Esophagus squamous epithelium (tissue), 5 donors: ENCODE measurements around the gene PBX3. TPM values are rescaled to one million over a fixed set of nuclear protein-coding genes. Genes with fewer than 3 reads are reported as not detected.

Experiments used
- DNase-seq: peaks from one replicate; lab custom pipeline; 2025; lab: John Stamatoyannopoulos, UW
- H3K27ac ChIP-seq, 4 donors: fragments of 200-600 bp; sonication (generic); one replicate each; pipeline ENCODE4 v1.5.1; 2016 to 2019; ENCODE audit warnings: mild to moderate bottlenecking in 1 of 4
- H3K27me3 ChIP-seq, 4 donors: fragments of 200-600 bp; sonication (generic); 1 replicate in 3 of 4; 2 replicates in 1 of 4; pipeline versions ENCODE4 v1.5.1 to v1.6.0; 2017 to 2021; ENCODE audit warnings: antibody characterized with exemption in 1 of 4
- H3K36me3 ChIP-seq, 3 donors: fragments of 200-600 bp; sonication (generic); one replicate each; pipeline ENCODE4 v1.5.1; 2016 to 2019
- H3K4me1 ChIP-seq, 3 donors: fragments of 200-600 bp; sonication (generic); one replicate each; pipeline ENCODE4 v1.5.1; 2017 to 2019
- H3K4me3 ChIP-seq, 4 donors: fragments of 200-600 bp; sonication (generic); 1 replicate in 3 of 4; 2 replicates in 1 of 4; pipeline ENCODE4 v1.5.1; 2016 to 2019; ENCODE audit warnings: mild to moderate bottlenecking in 2 of 4, moderate library complexity in 1 of 4
- H3K9me3 ChIP-seq, 3 donors: fragments of 200-600 bp; sonication (generic); one replicate each; pipeline ENCODE4 v1.5.1; 2016 to 2019
- POLR2A ChIP-seq, 4 donors: fragments of 450-650 bp; IDR thresholded peaks; one replicate each; pipeline ENCODE4 v1.6.1; 2017; ENCODE audit warnings: antibody characterized with exemption in 4 of 4, mild to moderate bottlenecking in 4 of 4, moderate library complexity in 3 of 4
- WGBS, 2 donors: methylation state at CpG; one replicate each; pipeline ENCODE4 v1.1.5; 2018; 5-methylcytosine and 5-hydroxymethylcytosine counted together
- intact Hi-C: fragments of 100-400 bp; cut with DNase I; formaldehyde crosslinking; loops from one replicate; pipeline ENCODE4 v1.15.0; 2022
- total RNA-seq, 4 donors: library from RNA; depleted of rRNA; stranded (reverse); fragments of >200 nt; gene quantifications; one replicate each; pipeline ENCODE4 v1.1.0, GENCODE V29; 2016
- TF ChIP-seq, protein P1 (sequence below), 6 experiments: fragments of 450-650 bp in 4 of 6; fragments of 200-600 bp in 2 of 6; sonication (generic) in 2 of 6; IDR thresholded peaks; one replicate each; pipeline ENCODE4 v1.5.1; 2016 to 2019; ENCODE audit warnings: antibody characterized with exemption in 6 of 6, mild to moderate bottlenecking in 4 of 6, moderate library complexity in 4 of 6
- donor health status: DM: yes; HTN: yes; CAD: no.

The PBX3 gene
- total RNA-seq, 4 donors from 2014 or later: 10.2 to 27.1 (median 12.7) TPM

DNA sequence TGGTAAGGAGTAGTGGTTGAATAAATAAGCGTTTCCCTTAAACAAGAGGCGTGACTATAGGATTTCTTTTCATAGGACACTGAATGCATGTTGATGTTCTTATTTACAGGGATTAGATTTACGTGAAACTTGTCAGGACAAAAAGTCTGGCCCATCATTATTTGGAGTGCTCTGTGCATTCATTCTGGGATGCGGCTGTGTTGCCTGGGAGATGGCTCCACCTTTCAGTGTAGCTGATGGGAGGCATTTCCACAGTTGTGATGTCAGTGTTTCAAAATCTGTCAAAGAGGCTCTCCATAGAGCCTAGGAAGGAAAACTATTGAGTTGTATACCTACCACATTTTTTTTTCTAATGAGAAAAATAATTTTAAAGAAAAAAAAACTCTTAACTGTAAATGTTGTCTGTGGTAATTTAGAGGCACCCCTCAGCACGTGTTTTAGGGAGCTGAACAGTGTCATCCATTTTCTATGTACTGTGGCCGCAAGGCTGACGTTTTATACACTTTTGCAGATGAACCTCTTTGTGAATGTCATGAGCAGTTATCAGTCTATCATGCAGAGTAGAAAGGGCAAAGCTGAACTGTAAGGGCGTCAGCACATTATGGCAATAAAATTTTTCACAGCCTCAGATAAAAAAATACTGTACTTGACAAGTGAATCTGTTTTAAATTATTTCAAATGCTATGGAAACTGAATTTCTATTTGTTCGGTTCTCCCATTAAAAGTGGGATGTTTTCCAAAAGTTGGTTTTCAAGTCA lies 202.7 kb downstream of the PBX3 start:
- no peak for TF ChIP-seq POLR2A (IDR thresholded peaks at IDR 0.05)
- TF ChIP-seq, protein P1, sequence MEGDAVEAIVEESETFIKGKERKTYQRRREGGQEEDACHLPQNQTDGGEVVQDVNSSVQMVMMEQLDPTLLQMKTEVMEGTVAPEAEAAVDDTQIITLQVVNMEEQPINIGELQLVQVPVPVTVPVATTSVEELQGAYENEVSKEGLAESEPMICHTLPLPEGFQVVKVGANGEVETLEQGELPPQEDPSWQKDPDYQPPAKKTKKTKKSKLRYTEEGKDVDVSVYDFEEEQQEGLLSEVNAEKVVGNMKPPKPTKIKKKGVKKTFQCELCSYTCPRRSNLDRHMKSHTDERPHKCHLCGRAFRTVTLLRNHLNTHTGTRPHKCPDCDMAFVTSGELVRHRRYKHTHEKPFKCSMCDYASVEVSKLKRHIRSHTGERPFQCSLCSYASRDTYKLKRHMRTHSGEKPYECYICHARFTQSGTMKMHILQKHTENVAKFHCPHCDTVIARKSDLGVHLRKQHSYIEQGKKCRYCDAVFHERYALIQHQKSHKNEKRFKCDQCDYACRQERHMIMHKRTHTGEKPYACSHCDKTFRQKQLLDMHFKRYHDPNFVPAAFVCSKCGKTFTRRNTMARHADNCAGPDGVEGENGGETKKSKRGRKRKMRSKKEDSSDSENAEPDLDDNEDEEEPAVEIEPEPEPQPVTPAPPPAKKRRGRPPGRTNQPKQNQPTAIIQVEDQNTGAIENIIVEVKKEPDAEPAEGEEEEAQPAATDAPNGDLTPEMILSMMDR (IDR thresholded peaks at IDR 0.05): no peak
- H3K9me3 ChIP-seq: peaks cover 0 to 11% (median 4%) of the 10 kb centered on the region in 3 donors
- intact Hi-C loops: no loop called here
- no peaks in the 10 kb centered on the region for H3K27me3 ChIP-seq
- WGBS, 2 donors: 66 to 84% methylated on average over 9 of the region's 9 CpGs
- no peak for DNase-seq
- H3K27ac ChIP-seq: no peak overlapping the region
- H3K4me1 ChIP-seq: peaks cover 0 to 12% (median 0%) of the 10 kb centered on the region in 3 donors
- H3K36me3 ChIP-seq: peaks cover 0 to 16% (median 0%) of the 10 kb centered on the region in 3 donors
- no peak overlapping the region for H3K4me3 ChIP-seq

DNA sequence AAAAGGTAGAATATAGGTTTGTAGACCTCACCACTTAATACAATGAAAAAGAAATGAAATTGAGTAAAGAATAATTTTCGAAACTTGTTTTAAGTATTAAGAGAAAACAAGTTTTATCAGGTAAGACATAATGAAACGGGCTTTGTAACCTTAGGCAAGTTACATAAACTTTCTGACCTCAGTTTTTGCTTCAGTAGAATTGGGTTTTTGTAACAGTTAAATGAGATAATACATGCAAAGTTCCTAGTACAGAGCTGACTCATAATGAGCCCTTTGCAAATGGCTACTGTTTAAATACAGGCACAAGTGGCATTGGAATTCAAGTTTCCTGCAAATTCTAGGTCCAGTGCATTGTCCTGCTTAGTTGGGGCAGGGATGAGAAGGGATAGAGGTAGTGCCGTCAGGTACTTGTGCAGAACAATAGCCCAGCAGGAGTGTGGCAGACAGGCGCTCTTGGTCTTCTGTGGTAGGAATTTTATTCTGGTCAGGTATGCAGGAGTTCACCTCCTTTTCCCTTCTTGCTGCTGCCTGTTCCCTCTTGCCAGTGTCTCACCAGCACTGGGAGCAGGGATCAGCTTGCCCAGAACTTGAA lies 203.8 kb downstream of the PBX3 start:
- DNase-seq: no peak
- H3K4me3 ChIP-seq: no peak overlapping the region
- H3K27me3 ChIP-seq: no peaks in the 10 kb centered on the region
- intact Hi-C loops: no loop called here
- TF ChIP-seq POLR2A (IDR thresholded peaks at IDR 0.05): no peak
- TF ChIP-seq, protein P1 (IDR thresholded peaks at IDR 0.05): no peak
- 69 to 81% methylated on average over 4 of the region's 4 CpGs for WGBS, 2 donors
- peaks cover 0 to 12% (median 0%) of the 10 kb centered on the region in 3 donors for H3K4me1 ChIP-seq
- no peak overlapping the region for H3K27ac ChIP-seq
- peaks cover 0 to 4% (median 2%) of the 10 kb centered on the region in 3 donors for H3K9me3 ChIP-seq
- peaks cover 0 to 8% (median 0%) of the 10 kb centered on the region in 3 donors for H3K36me3 ChIP-seq

DNA sequence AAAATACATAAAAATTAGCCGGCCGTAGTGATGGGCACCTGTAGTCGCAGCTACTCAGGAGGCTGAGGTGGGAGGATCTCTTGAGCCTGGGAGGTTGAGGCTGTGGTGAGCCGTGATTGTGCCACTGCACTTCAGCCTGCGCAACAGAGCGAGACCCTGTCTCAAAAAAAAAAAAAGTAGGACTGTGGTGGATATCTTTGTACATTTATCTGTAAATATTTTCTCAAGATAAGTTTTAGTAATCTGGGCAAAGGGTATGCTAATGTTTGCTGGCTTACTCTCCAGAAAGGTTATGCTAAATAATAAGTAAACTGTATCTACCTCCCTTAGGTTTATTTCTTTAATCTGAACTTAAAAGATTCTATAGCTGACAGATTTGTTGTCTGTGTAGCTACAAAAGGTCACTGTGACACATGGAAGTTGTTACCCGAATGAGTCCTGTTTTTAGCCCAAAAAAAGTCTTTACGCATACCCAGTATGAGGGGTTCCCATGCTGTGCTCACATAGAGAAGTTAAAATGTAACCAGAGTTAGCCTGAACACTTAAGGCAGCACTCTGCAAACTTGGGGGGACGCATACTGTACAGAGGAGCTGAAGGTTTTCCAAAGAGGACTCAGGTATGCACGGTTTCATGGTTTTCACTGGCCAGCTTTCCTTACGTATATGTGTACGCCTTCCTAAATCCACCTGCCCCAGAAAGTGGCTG lies 206.3 kb downstream of the PBX3 start:
- 93 to 96% methylated on average over 12 of the region's 12 CpGs for WGBS, 2 donors
- Histone ChIP-seq H3K27me3 (no peaks in the 10 kb centered on the region), H3K36me3 (no peaks in the 10 kb centered on the region), H3K4me1 (peaks cover 0 to 12% (median 0%) of the 10 kb centered on the region in 3 donors), H3K4me3 (no peak overlapping the region), H3K27ac (no peak overlapping the region), H3K9me3 (no peaks in the 10 kb centered on the region)
- intact Hi-C loops: no loop called here
- no peak for DNase-seq
- TF ChIP-seq POLR2A (IDR thresholded peaks at IDR 0.05): no peak
- TF ChIP-seq, protein P1 (IDR thresholded peaks at IDR 0.05): no peak

DNA sequence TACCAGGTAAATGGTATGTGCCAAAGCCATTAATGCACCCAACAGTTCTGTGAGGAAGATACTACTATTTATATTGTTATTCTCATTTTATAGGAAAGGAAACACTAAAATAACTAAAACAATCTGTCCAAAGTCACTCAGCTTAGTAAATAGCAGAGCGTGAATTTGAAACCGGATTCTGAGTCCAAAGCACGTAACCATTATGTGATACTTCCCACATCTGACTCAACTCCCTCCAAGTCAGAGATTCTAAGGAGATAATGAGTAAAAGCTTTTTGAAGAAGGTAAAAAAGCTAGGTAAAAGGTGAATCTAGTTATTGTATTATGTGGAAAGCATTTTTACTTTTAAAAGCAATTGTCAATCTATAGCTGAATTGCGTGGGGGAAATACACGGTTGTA lies 208.9 kb downstream of the PBX3 start:
- intact Hi-C loops: no loop called here
- Histone ChIP-seq H3K9me3 (no peaks in the 10 kb centered on the region), H3K36me3 (peaks cover 0 to 7% (median 0%) of the 10 kb centered on the region in 3 donors), H3K4me3 (no peak overlapping the region), H3K27ac (no peak overlapping the region), H3K4me1 (no peaks in the 10 kb centered on the region), H3K27me3 (no peaks in the 10 kb centered on the region)
- no peak for DNase-seq
- no peak for TF ChIP-seq POLR2A (IDR thresholded peaks at IDR 0.05)
- TF ChIP-seq, protein P1 (IDR thresholded peaks at IDR 0.05): no peak
- 97 to 98% methylated on average over 5 of the region's 5 CpGs for WGBS, 2 donors
